OCI-LY1 (cell line): Measurements from ENCODE around the gene THSD7A.

ENCODE experiments used
- H2AFZ ChIP-seq: fragments of 200-600 bp; sonication (generic), shearing (Covaris generic); 2 replicates; pipeline ENCODE4 v1.6.0; 2014; ENCODE audit warnings: antibody characterized with exemption, mild to moderate bottlenecking, low read length
- H3F3A ChIP-seq: fragments of 200-600 bp; sonication (generic), shearing (Covaris generic); 2 replicates; pipeline ENCODE4 v1.6.0; 2014; ENCODE audit warnings: mild to moderate bottlenecking, antibody characterized with exemption, low read length, moderate library complexity; ENCODE audit not compliant: insufficient read depth
- H3K27ac ChIP-seq: fragments of 200-600 bp; sonication (generic); 2 replicates; pipeline ENCODE4 v1.5.1; 2014; ENCODE audit warnings: low read length, mixed run types, mild to moderate bottlenecking, low read depth; ENCODE audit not compliant: poor library complexity, severe bottlenecking
- H3K27me3 ChIP-seq: fragments of 200-600 bp; sonication (generic); 2 replicates; pipeline ENCODE4 v1.6.0; 2014; ENCODE audit warnings: antibody characterized with exemption, mild to moderate bottlenecking, low read length, moderate library complexity; ENCODE audit not compliant: insufficient read depth
- H3K36me3 ChIP-seq: fragments of 200-600 bp; sonication (generic); 2 replicates; pipeline ENCODE4 v1.6.1; 2014; ENCODE audit warnings: mild to moderate bottlenecking, antibody characterized with exemption, low read length, moderate library complexity, mixed read lengths; ENCODE audit not compliant: insufficient read depth
- H3K4me1 ChIP-seq: fragments of 200-600 bp; sonication (generic); 2 replicates; pipeline ENCODE4 v1.5.1; 2014; ENCODE audit warnings: mild to moderate bottlenecking, low read length, moderate library complexity; ENCODE audit not compliant: insufficient read depth, severe bottlenecking
- H3K4me2 ChIP-seq: fragments of 200-600 bp; sonication (generic), shearing (Covaris generic); 2 replicates; pipeline ENCODE4 v1.6.1; 2014; ENCODE audit warnings: low read length
- H3K4me3 ChIP-seq: fragments of 200-600 bp; sonication (generic); 2 replicates; pipeline ENCODE4 v1.5.1; 2014; ENCODE audit warnings: low read length, low read depth, mild to moderate bottlenecking, mixed read lengths; ENCODE audit not compliant: poor library complexity, severe bottlenecking
- H3K79me2 ChIP-seq: fragments of 200-600 bp; shearing (Covaris generic); 2 replicates; pipeline ENCODE4 v1.6.1; 2016; ENCODE audit warnings: mixed run types, low read length, mixed read lengths; ENCODE audit not compliant: insufficient read depth
- H3K9ac ChIP-seq: fragments of 200-600 bp; sonication (generic), shearing (Covaris generic); 2 replicates; pipeline ENCODE4 v1.6.1; 2014; ENCODE audit warnings: mild to moderate bottlenecking, low read length, mixed read lengths
- H3K9me2 ChIP-seq: fragments of 200-600 bp; sonication (generic), shearing (Covaris generic); 2 replicates; pipeline ENCODE4 v1.6.1; 2014; ENCODE audit warnings: low read depth, mild to moderate bottlenecking, low read length, mixed read lengths
- H3K9me3 ChIP-seq: fragments of 200-600 bp; shearing (Covaris generic); 2 replicates; pipeline ENCODE4 v1.6.1; 2014; ENCODE audit warnings: low read length, mixed read lengths
- H4K20me1 ChIP-seq: fragments of 200-600 bp; sonication (generic), shearing (Covaris generic); 2 replicates; pipeline ENCODE4 v1.6.0; 2016; ENCODE audit warnings: mild to moderate bottlenecking, low read length; ENCODE audit not compliant: insufficient read depth
- EZH2 ChIP-seq: fragments of 200-600 bp; sonication (generic), shearing (Covaris generic); IDR thresholded peaks from 2 replicates; pipeline ENCODE4 v1.8.0; 2017; ENCODE audit warnings: borderline replicate concordance, mixed run types, mild to moderate bottlenecking, antibody characterized with exemption, low read length, moderate library complexity, mixed read lengths
- TF ChIP-seq, protein P1 (sequence below): fragments of 200-600 bp; sonication (generic), shearing (Covaris generic); IDR thresholded peaks from 2 replicates; pipeline ENCODE4 v1.5.1; 2017; ENCODE audit warnings: mild to moderate bottlenecking, antibody characterized with exemption, low read length, moderate library complexity, mixed read lengths

THSD7A gene

GRCh38 chr7:11517853-11518252 lies 314.1 kb downstream of the THSD7A start:
- Histone ChIP-seq H3F3A (no peaks in the 10 kb centered on the region; the same call in 1 of the 2 replicates), H3K9ac (no peak overlapping the region), H3K79me2 (no peaks in the 10 kb centered on the region), H3K27me3 (no peaks in the 10 kb centered on the region), H4K20me1 (no peaks in the 10 kb centered on the region), H3K4me1 (peaks cover 12% of the 10 kb centered on the region), H3K4me2 (no peak overlapping the region), H2AFZ (no peak overlapping the region), H3K9me3 (no peaks in the 10 kb centered on the region), H3K9me2 (no peaks in the 10 kb centered on the region), H3K27ac (no peak overlapping the region), H3K4me3 (no peak overlapping the region), H3K36me3 (no peaks in the 10 kb centered on the region)
- TF ChIP-seq, protein P1, sequence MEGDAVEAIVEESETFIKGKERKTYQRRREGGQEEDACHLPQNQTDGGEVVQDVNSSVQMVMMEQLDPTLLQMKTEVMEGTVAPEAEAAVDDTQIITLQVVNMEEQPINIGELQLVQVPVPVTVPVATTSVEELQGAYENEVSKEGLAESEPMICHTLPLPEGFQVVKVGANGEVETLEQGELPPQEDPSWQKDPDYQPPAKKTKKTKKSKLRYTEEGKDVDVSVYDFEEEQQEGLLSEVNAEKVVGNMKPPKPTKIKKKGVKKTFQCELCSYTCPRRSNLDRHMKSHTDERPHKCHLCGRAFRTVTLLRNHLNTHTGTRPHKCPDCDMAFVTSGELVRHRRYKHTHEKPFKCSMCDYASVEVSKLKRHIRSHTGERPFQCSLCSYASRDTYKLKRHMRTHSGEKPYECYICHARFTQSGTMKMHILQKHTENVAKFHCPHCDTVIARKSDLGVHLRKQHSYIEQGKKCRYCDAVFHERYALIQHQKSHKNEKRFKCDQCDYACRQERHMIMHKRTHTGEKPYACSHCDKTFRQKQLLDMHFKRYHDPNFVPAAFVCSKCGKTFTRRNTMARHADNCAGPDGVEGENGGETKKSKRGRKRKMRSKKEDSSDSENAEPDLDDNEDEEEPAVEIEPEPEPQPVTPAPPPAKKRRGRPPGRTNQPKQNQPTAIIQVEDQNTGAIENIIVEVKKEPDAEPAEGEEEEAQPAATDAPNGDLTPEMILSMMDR: no peak
- TF ChIP-seq EZH2: no peak

GRCh38 chr7:11516328-11516727 lies 315.7 kb downstream of the THSD7A start:
- Histone ChIP-seq H3K9me2 (no peaks in the 10 kb centered on the region), H3K9me3 (no peaks in the 10 kb centered on the region), H3F3A (no peaks in the 10 kb centered on the region; the same call in 1 of the 2 replicates), H3K4me1 (peaks cover 3% of the 10 kb centered on the region), H2AFZ (no peak overlapping the region; the same call in 1 of the 2 replicates), H3K36me3 (no peaks in the 10 kb centered on the region), H4K20me1 (no peaks in the 10 kb centered on the region), H3K79me2 (no peaks in the 10 kb centered on the region), H3K9ac (no peak overlapping the region), H3K27ac (no peak overlapping the region), H3K4me3 (no peak overlapping the region), H3K27me3 (no peaks in the 10 kb centered on the region), H3K4me2 (no peak overlapping the region)
- TF ChIP-seq, protein P1: no peak
- no peak for TF ChIP-seq EZH2

- H3K4me3 ChIP-seq: no peak overlapping the region
- H3K27ac ChIP-seq: no peak overlapping the region
- H3K4me1 ChIP-seq: no peaks in the 10 kb centered on the region
- no peak overlapping the region for H2AFZ ChIP-seq
- no peaks in the 10 kb centered on the region for H3K9me3 ChIP-seq
- H3K9ac ChIP-seq: no peak overlapping the region
- H3F3A ChIP-seq: no peaks in the 10 kb centered on the region; the same call in 1 of the 2 replicates
- H3K36me3 ChIP-seq: no peaks in the 10 kb centered on the region
- no peaks in the 10 kb centered on the region for H3K79me2 ChIP-seq
- no peaks in the 10 kb centered on the region for H3K27me3 ChIP-seq
- no peak for TF ChIP-seq EZH2
- TF ChIP-seq, protein P1: no peak
- no peaks in the 10 kb centered on the region for H3K9me2 ChIP-seq
- H4K20me1 ChIP-seq: no peaks in the 10 kb centered on the region
- H3K4me2 ChIP-seq: no peak overlapping the region
These were observed 318.5 kb downstream of the THSD7A start for GRCh38 chr7:11513460-11513859.
